ENCODE data around the gene BCAP29. TPM values are rescaled to one million over a fixed set of nuclear protein-coding genes. Genes with fewer than 3 reads are reported as not detected.

The BCAP29 gene
- polyA plus RNA-seq, 4 donors, result 45.9 to 87.7 (median 63.3) TPM

- DNase-seq (ENCODE audit: low read depth in 4 of 4, low spot score in 3 of 4), result no peak
Observed at GRCh38 chr7:107661865-107662379, 81.9 kb downstream of the BCAP29 start.

DNA sequence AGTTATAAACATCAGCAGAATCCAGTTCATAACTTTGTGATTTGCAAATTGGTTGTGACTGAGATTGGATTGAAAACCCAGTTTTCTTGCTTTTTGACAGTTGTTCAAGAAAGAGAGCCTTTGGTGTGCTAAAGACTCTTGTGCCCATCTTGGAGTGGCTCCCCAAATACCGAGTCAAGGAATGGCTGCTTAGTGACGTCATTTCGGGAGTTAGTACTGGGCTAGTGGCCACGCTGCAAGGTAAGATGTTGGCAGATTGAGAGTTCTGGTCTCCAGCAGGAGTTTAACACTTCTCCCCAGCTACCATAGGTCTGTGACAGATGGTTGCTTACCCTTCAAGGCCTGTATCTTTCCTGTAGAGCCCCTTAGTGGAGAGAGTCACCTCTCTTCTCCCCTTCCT, 83.2 kb downstream of the BCAP29 start:
- no peak for DNase-seq (ENCODE audit: low read depth in 4 of 4, low spot score in 3 of 4)

GRCh38 chr7:107666790-107667189, 86.7 kb downstream of the BCAP29 start:
- no peak for DNase-seq (ENCODE audit: low read depth in 4 of 4, low spot score in 3 of 4)

DNA sequence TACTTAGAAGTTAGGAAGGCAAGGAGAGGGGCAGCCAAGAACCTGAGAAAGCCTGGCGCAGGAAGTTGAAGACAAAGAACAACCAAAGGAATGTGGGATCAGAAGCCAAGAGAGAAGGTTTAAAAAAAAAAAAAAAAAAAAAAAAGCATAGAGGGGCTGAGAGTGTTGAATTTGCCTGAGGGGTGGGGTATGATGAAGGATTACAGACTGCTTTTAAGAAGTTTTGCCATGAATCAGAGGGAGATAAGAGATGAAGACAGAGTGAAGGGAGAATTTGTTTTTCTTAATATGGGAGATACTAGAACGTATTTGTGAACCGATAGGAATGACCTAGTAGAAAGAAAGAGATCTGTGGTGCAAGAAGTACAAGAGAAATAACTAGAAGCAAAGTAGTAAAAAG, 87.3 kb downstream of the BCAP29 start:
- DNase-seq (ENCODE audit: low read depth in 4 of 4, low spot score in 3 of 4), result no peak

GRCh38 chr7:107668296-107668695, 88.2 kb downstream of the BCAP29 start:
- no peak for DNase-seq (ENCODE audit: low read depth in 4 of 4, low spot score in 3 of 4)

Other genes with a start within 250 kb of the BCAP29 start
- under 1 TPM; 0.12 to 0.53 (median 0.36) TPM for gene GPR22, start 110.2 kb upstream of the BCAP29 start, polyA plus RNA-seq (ENCODE audit: insufficient read length in 4 of 4)
- gene COG5, start 16.3 kb upstream of the BCAP29 start, polyA plus RNA-seq (ENCODE audit: insufficient read length in 4 of 4), result 10 to 100 TPM; 27.7 to 43.1 (median 37.7) TPM
- gene DUS4L, start 16.3 kb upstream of the BCAP29 start, polyA plus RNA-seq (ENCODE audit: insufficient read length in 4 of 4), result 10 to 100 TPM; 10.0 to 18.5 (median 17.1) TPM
- 1 to 10 TPM in 3 of 4 donors, under 1 TPM in 1; 0.53 to 6.8 (median 3.1) TPM for gene SLC26A4, start 80.6 kb downstream of the BCAP29 start, polyA plus RNA-seq (ENCODE audit: insufficient read length in 4 of 4)
- gene CBLL1, start 163.9 kb downstream of the BCAP29 start, polyA plus RNA-seq (ENCODE audit: insufficient read length in 4 of 4), result 10 to 100 TPM; 27.4 to 35.0 (median 29.5) TPM
- gene SLC26A3, start 223.0 kb downstream of the BCAP29 start, polyA plus RNA-seq (ENCODE audit: insufficient read length in 4 of 4), result under 1 TPM in 3 of 4 donors, not detected in 1; 0.10 to 0.24 (median 0.17) TPM